IgD-negative memory B cell (primary cell): ENCODE data around the gene CDHR2. TPM values are rescaled to one million over a fixed set of nuclear protein-coding genes. Genes with fewer than 3 reads are reported as not detected.

Experiments used
- H3K27ac Mint-ChIP-seq, 3 donors: one replicate each; pipeline ENCODE4 v1.8.0; 2020 to 2022; ENCODE audit warnings: mild to moderate bottlenecking in 3 of 3, mixed read lengths in 3 of 3, moderate library complexity in 1 of 3
- H3K27me3 Mint-ChIP-seq: one replicate; pipeline ENCODE4 v1.8.0; 2021; ENCODE audit warnings: mixed read lengths
- H3K36me3 Mint-ChIP-seq: one replicate; pipeline ENCODE4 v1.8.0; 2020; ENCODE audit warnings: mild to moderate bottlenecking, mixed read lengths
- H3K4me1 Mint-ChIP-seq, 3 donors: one replicate each; pipeline ENCODE4 v1.8.0; 2020 to 2022; ENCODE audit warnings: mixed read lengths in 3 of 3, mild to moderate bottlenecking in 1 of 3
- H3K4me3 Mint-ChIP-seq, 4 donors: one replicate each; pipeline ENCODE4 v1.8.0; 2020 to 2022; ENCODE audit warnings: mild to moderate bottlenecking in 4 of 4, mixed read lengths in 4 of 4, moderate library complexity in 3 of 4
- H3K9me3 Mint-ChIP-seq, 3 donors: one replicate each; pipeline ENCODE4 v1.8.0; 2020 to 2021; ENCODE audit warnings: mixed read lengths in 3 of 3, mild to moderate bottlenecking in 1 of 3
- polyA plus RNA-seq: library from polyadenylated mRNA; unstranded; fragments of 300-500 nt; fragmentation: Illumina TruSeq; gene quantifications from one replicate; pipeline ENCODE4 v1.2.3, GENCODE V29; 2021

Gene CDHR2
- polyA plus RNA-seq, 1 donor from 2014 or later = not detected

- Mint-ChIP-seq H3K4me3 (peak overlapping the region; percentile 25 to 76 (median 46)), H3K36me3 (no peaks in the 10 kb centered on the region), H3K27me3 (peaks cover 34% of the 10 kb centered on the region), H3K27ac (peak overlapping the region in 1 of 3 donors; percentile 80), H3K9me3 (no peaks in the 10 kb centered on the region), H3K4me1 (peaks cover 18 to 28% (median 21%) of the 10 kb centered on the region in 3 donors)
Measured at GRCh38 chr5:176629317-176629852, 80.2 kb downstream of the CDHR2 start.

DNA sequence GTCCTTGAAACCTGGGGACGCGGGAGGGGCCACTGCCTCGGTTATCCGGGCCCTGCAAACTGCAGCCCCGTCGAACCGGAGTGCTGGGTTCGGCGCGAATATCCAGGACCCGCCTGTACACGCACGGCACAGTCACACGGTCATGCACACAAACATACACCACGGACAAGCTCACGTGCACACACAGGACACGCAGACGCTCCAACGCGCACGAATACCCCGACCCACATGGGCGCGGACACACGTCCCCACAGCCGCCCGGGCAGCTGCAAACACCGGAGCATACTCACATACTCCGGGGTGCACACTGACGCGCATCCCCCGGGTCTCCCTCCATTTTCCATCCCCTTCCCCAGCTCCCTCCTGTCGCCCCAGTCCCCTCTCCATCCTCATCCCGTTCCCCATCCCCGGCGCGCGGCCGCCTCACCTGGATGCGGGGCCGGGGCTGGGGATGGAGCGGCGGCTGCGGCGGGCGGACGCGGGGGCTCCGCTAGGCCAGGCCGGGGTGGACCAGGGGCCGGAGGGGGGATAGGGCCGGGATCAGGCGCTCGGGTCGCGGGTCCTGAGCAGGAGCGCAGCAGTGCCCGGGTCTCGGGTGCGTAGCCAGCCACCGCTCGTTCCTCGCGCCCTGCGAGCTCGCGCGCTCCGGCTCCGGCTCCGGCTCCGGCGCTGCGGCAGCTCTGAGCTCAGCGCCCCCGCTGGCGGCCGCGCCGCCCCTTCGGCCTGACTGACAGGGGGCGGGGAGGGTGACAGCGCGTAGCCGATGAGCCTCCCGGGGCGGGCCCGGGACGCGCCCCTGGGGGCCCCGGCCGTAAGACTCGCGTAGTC is 80.9 kb downstream of the CDHR2 start, which contains the start of the genes EIF4E1B and SNCB:
Gene EIF4E1B, plus strand, starts transcription at position 823 of the 828 bp plus-strand sequence. CDS start 12,113 bp downstream, outside the sequence.
Gene SNCB, minus strand, starts transcription at position 682 of the 828 bp plus-strand sequence. CDS start 880 bp downstream, outside the sequence.
- Mint-ChIP-seq H3K4me1 (peaks cover 21 to 31% (median 25%) of the 10 kb centered on the region in 3 donors), H3K27me3 (peaks cover 34% of the 10 kb centered on the region), H3K9me3 (no peaks in the 10 kb centered on the region), H3K4me3 (peak within 1 kb of the TSS; percentile 38 to 86 (median 74)), H3K27ac (peak within 1 kb of the TSS in 2 of 3 donors; percentile 33 to 80), H3K36me3 (no peaks in the 10 kb centered on the region)

GRCh38 chr5:176630681-176631222 is 81.6 kb downstream of the CDHR2 start:
- Mint-ChIP-seq H3K27me3 (peaks cover 31% of the 10 kb centered on the region), H3K36me3 (no peaks in the 10 kb centered on the region), H3K4me3 (peak overlapping the region; percentile 38 to 86 (median 74)), H3K27ac (peak overlapping the region in 1 of 3 donors; percentile 33), H3K9me3 (no peaks in the 10 kb centered on the region), H3K4me1 (peaks cover 24 to 34% (median 27%) of the 10 kb centered on the region in 3 donors)

DNA sequence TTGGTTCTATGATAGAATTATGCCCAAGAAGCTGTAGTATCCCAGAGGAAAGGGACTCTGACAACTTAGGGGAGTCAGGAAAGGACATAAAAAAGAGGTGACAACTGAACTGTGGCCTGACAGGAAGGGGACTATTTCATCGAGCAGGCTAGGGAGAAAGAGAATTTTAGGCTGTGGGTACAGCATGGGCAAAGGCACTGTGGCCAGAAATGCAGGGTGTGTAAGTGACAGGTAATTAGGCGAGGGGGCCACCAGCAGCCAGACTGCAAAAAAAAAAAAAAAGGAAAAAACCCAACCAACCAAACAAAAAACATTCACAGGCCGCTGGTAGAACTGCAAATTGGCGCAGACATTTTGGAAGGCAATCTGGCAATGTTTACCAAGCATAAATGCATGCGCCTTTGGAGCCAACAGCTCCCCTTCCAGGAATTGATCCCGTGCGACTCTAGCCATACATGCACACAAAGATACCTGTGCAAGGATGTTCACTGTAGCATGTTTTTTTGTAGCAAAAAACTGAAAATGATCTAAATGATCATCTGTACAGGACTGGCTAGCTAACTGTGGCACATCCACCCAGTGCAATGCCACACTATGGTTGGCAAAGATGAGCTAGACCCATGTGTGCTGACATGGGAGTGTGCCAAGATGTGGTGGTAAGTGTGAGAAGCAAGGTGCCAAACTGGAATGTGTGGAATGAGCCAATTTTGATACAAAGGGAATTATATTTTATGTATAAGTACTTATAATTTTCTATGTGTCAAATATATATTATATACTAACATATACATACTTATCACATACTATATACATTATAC is 82.5 kb downstream of the CDHR2 start:
- peak overlapping the region in 2 of 4 donors; percentile 18 to 70 for H3K4me3 Mint-ChIP-seq
- H3K9me3 Mint-ChIP-seq = no peaks in the 10 kb centered on the region
- no peak overlapping the region for H3K27ac Mint-ChIP-seq
- H3K4me1 Mint-ChIP-seq = peaks cover 24 to 34% (median 25%) of the 10 kb centered on the region in 3 donors
- H3K36me3 Mint-ChIP-seq = no peaks in the 10 kb centered on the region
- peaks cover 32% of the 10 kb centered on the region for H3K27me3 Mint-ChIP-seq

- peaks cover 24 to 31% (median 25%) of the 10 kb centered on the region in 3 donors for H3K4me1 Mint-ChIP-seq
- H3K9me3 Mint-ChIP-seq = no peaks in the 10 kb centered on the region
- peaks cover 29% of the 10 kb centered on the region for H3K27me3 Mint-ChIP-seq
- H3K36me3 Mint-ChIP-seq = no peaks in the 10 kb centered on the region
- H3K27ac Mint-ChIP-seq = no peak overlapping the region
- H3K4me3 Mint-ChIP-seq = peak overlapping the region in 1 of 4 donors; percentile 86
Measured at GRCh38 chr5:176632745-176633144, 83.6 kb downstream of the CDHR2 start.

- Mint-ChIP-seq H3K4me3 (peak overlapping the region; percentile 1 to 86 (median 69)), H3K27ac (no peak overlapping the region), H3K36me3 (peaks cover 2% of the 10 kb centered on the region), H3K9me3 (no peaks in the 10 kb centered on the region), H3K4me1 (peaks cover 24 to 31% (median 25%) of the 10 kb centered on the region in 3 donors), H3K27me3 (peaks cover 30% of the 10 kb centered on the region)
Measured at GRCh38 chr5:176633598-176633997, 84.5 kb downstream of the CDHR2 start.

- Mint-ChIP-seq H3K27me3 (peaks cover 17% of the 10 kb centered on the region), H3K27ac (no peak overlapping the region), H3K36me3 (peaks cover 2% of the 10 kb centered on the region), H3K9me3 (no peaks in the 10 kb centered on the region), H3K4me1 (peaks cover 16 to 20% (median 20%) of the 10 kb centered on the region in 3 donors), H3K4me3 (peak overlapping the region in 1 of 4 donors; percentile 29)
Measured at GRCh38 chr5:176636426-176636825, 87.3 kb downstream of the CDHR2 start.

DNA sequence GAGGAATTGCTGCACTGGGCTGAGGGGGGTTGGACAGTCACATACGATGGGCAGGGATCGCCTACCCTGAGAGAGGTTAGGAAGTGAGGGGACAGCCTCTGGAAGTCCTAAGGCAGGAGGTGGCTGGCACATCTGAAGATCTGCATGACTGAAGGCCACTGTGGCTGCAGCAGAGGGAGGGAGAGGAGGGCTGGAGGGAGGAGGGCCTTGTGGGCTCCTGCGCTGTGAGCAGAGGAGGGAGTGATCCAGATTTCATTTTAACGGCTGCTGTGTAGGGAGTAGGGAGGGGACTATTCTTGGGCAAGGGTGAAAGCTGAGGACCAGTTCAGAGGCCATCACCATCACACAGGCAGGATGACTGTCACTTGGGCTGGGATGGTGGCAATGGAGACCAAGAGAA is 88.4 kb downstream of the CDHR2 start:
- no peak overlapping the region for H3K27ac Mint-ChIP-seq
- H3K4me1 Mint-ChIP-seq = peaks cover 16 to 20% (median 19%) of the 10 kb centered on the region in 3 donors
- peak overlapping the region in 1 of 4 donors; percentile 65 for H3K4me3 Mint-ChIP-seq
- no peaks in the 10 kb centered on the region for H3K9me3 Mint-ChIP-seq
- peaks cover 2% of the 10 kb centered on the region for H3K36me3 Mint-ChIP-seq
- H3K27me3 Mint-ChIP-seq = peaks cover 17% of the 10 kb centered on the region

DNA sequence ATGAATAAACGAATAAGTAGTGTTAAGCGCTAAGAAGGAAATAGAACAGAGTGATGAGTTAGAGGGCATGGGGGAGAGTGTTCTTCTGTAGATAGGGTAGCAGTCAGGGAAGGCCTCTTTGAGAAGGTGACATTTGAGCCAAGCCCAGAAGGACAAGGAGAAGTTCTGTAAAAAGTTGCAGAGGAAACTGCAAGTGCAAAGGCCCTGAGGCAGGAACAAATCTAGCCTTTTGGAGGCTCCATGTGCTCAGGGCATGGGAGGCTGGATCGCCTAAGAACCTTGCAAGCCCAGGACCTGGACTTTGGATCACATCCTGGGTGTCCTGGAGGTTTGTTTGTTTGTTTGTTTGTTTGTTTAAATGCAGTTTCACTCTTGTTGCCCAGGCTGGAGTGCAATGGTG is 89.3 kb downstream of the CDHR2 start:
- Mint-ChIP-seq H3K27ac (no peak overlapping the region), H3K27me3 (peaks cover 17% of the 10 kb centered on the region), H3K36me3 (peaks cover 2% of the 10 kb centered on the region), H3K9me3 (no peaks in the 10 kb centered on the region), H3K4me3 (no peak overlapping the region), H3K4me1 (peaks cover 14 to 16% (median 15%) of the 10 kb centered on the region in 3 donors)

- H3K4me3 Mint-ChIP-seq = no peak overlapping the region
- peaks cover 2% of the 10 kb centered on the region for H3K36me3 Mint-ChIP-seq
- H3K27me3 Mint-ChIP-seq = peaks cover 14% of the 10 kb centered on the region
- no peak overlapping the region for H3K27ac Mint-ChIP-seq
- H3K9me3 Mint-ChIP-seq = no peaks in the 10 kb centered on the region
- peaks cover 7 to 8% (median 7%) of the 10 kb centered on the region in 3 donors for H3K4me1 Mint-ChIP-seq
Measured at GRCh38 chr5:176639208-176639607, 90.1 kb downstream of the CDHR2 start.

DNA sequence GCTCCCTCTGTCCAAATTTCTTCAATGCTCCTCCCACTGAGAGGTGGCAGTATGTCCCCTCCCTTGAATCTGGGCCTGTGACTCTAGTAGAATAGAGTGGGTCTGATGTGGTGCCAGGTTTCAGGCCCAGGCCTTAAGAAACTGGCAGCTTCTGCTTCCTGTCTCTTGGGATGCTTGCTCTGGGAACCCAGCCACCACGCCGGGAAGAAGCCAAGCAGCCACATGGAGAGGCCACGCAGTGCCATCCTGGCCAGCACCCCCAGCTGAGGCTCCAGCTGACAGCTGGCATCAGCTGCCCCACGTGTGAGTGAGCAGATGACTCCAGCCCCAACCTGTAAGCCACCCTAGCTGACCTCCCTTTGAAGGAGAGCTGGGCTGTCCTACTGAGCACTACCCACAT is 90.8 kb downstream of the CDHR2 start:
- no peak overlapping the region for H3K4me3 Mint-ChIP-seq
- no peaks in the 10 kb centered on the region for H3K9me3 Mint-ChIP-seq
- H3K27ac Mint-ChIP-seq = no peak overlapping the region
- H3K27me3 Mint-ChIP-seq = peaks cover 14% of the 10 kb centered on the region
- peaks cover 2% of the 10 kb centered on the region for H3K36me3 Mint-ChIP-seq
- peaks cover 4% of the 10 kb centered on the region in 3 donors for H3K4me1 Mint-ChIP-seq

- Mint-ChIP-seq H3K27ac (no peak overlapping the region), H3K9me3 (no peaks in the 10 kb centered on the region), H3K4me1 (no peaks in the 10 kb centered on the region), H3K27me3 (peaks cover 14% of the 10 kb centered on the region), H3K4me3 (no peak overlapping the region), H3K36me3 (peaks cover 2% of the 10 kb centered on the region)
Measured at GRCh38 chr5:176640616-176641015, 91.5 kb downstream of the CDHR2 start.

GRCh38 chr5:176642675-176643490 is 93.7 kb downstream of the CDHR2 start:
- Mint-ChIP-seq H3K9me3 (no peaks in the 10 kb centered on the region), H3K36me3 (peaks cover 2% of the 10 kb centered on the region), H3K4me1 (peaks cover 7 to 12% (median 9%) of the 10 kb centered on the region in 3 donors), H3K4me3 (no peak overlapping the region), H3K27ac (no peak overlapping the region), H3K27me3 (peaks cover 5% of the 10 kb centered on the region)
